ENCODE measurements around the gene FAM184A. TPM values are rescaled to one million over a fixed set of nuclear protein-coding genes. Genes with fewer than 3 reads are reported as not detected.

The FAM184A gene
- total and polyA plus RNA-seq, 2 of the 8 experiments (the other 6 are each of a cell fraction or from before 2014, with no cell fraction given): 6.3 to 11.3 TPM

DNA sequence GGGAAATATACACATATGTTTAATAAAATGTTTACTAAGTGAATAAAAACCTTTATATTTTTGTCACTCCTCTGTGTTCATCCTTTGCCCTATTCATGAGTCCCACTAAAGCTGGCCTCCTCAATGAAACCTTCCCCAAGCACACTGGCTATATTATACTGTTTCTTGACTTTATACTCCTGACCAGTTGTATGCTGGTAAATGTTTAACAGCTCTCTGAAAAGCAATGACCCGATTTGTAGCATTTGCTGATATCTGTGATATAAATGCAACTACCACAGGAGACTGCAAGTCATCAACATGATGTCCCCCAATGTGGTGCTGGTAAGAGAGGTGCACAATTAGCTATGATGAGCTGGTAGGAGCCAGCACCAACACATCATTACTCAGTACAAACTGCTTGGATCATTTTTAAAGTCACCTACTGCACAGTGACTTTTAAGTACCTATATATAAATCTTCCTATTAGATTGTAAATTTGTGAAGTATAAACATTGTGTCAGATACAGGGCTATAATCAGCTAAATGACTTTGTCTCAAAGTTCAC is 78.9 kb downstream of the FAM184A start:
- no peak overlapping the region for H2BK15ac ChIP-seq (ENCODE audit: low read length)
- no peak overlapping the region for H3K4me3 ChIP-seq (ENCODE audit: extremely low read depth in 1 of 4, insufficient read depth in 2 of 4, low read depth in 3 of 4, low read length in 4 of 4)
- no peak overlapping the region for H2BK120ac ChIP-seq (replicated peaks; ENCODE audit: low read depth, low read length)
- no peaks in the 10 kb centered on the region for H3K79me2 ChIP-seq (ENCODE audit: control insufficient read depth in 1 of 2, insufficient read depth in 2 of 2, low read length in 2 of 2)
- no peak overlapping the region for H4K8ac ChIP-seq (ENCODE audit: extremely low read depth, insufficient read depth, low read length)
- ChIA-PET CTCF (ENCODE audit: partially characterized antibody) (interaction anchor here (1.1 kb wide), 3 partner anchors 21 to 28 kb away, joined by 3 to 4 read pairs (median 3); no protein-coding TSS in a partner anchor), POLR2A (ENCODE audit: partially characterized antibody) (no interaction called here)
- no peak overlapping the region for H2BK20ac ChIP-seq (ENCODE audit: low read length)
- TF ChIP-seq, protein P1, sequence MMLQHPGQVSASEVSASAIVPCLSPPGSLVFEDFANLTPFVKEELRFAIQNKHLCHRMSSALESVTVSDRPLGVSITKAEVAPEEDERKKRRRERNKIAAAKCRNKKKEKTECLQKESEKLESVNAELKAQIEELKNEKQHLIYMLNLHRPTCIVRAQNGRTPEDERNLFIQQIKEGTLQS (IDR thresholded peaks at IDR 0.05; ENCODE audit: insufficient read depth, low read depth, low read length): no peak
- TF ChIP-seq TAF7 (optimal IDR thresholded peaks at IDR 0.05; ENCODE audit: borderline replicate concordance, low read depth, low read length) (no peak), BCL11A (IDR thresholded peaks at IDR 0.05; ENCODE audit: low read depth in 2 of 2, low read length in 2 of 2) (no peak), BACH1 (IDR thresholded peaks at IDR 0.05; ENCODE audit: low read length) (no peak), CBX8 (IDR thresholded peaks at IDR 0.05; ENCODE audit: borderline replicate concordance, low read depth, low read length) (no peak), TEAD4 (IDR thresholded peaks at IDR 0.05; ENCODE audit: low read depth, low read length) (no peak), SP1 (IDR thresholded peaks at IDR 0.05; ENCODE audit: low read depth, low read length) (no peak), JUND (IDR thresholded peaks at IDR 0.05; ENCODE audit: low read length) (no peak), SP4 (IDR thresholded peaks at IDR 0.05; ENCODE audit: low read length) (no peak), POU5F1 (IDR thresholded peaks at IDR 0.05; ENCODE audit: low read depth, low read length) (no peak), TBP (IDR thresholded peaks at IDR 0.05; ENCODE audit: low read depth, low read length) (no peak)
- no peak for FAIRE-seq
- H2AK5ac ChIP-seq (ENCODE audit: low read depth, low read length): no peak overlapping the region
- H3K9ac ChIP-seq (replicated peaks in 1 of 4; ENCODE audit: extremely low read depth in 1 of 4, low read depth in 3 of 4, low read length in 3 of 4): no peak overlapping the region
- no peak overlapping the region for H2BK12ac ChIP-seq (ENCODE audit: low read depth, low read length)
- no peaks in the 10 kb centered on the region for H3K36me3 ChIP-seq (ENCODE audit: control insufficient read depth in 2 of 4, insufficient read depth in 4 of 4, low read length in 3 of 4)
- H2AFZ ChIP-seq (ENCODE audit: low read length): no peak overlapping the region
- H3K9me3 ChIP-seq (ENCODE audit: insufficient read depth in 2 of 2, low read depth in 1 of 2, low read length in 1 of 2): no peaks in the 10 kb centered on the region
- no peak overlapping the region for H4K5ac ChIP-seq (ENCODE audit: insufficient read length, low read depth, low read length)
- no peaks in the 10 kb centered on the region for H3K27me3 ChIP-seq (replicated peaks in 1 of 4; ENCODE audit: control insufficient read depth in 3 of 4, extremely low read depth in 1 of 4, insufficient read depth in 3 of 4, low read length in 3 of 4)
- H3K4ac ChIP-seq (replicated peaks; ENCODE audit: insufficient read length, low read depth, low read length): no peak overlapping the region
- H3K79me1 ChIP-seq (ENCODE audit: low read depth, low read length): no peaks in the 10 kb centered on the region
- no peak overlapping the region for H3K4me2 ChIP-seq (ENCODE audit: insufficient read depth in 1 of 2, low read depth in 2 of 2, low read length in 2 of 2)
- H3K4me1 ChIP-seq (replicated peaks in 1 of 4; ENCODE audit: control insufficient read depth in 3 of 4, insufficient read depth in 4 of 4, low read length in 3 of 4): no peaks in the 10 kb centered on the region
- H3K27ac ChIP-seq (ENCODE audit: low read depth, low read length): no peak overlapping the region
- no peak overlapping the region for H4K91ac ChIP-seq (replicated peaks; ENCODE audit: insufficient read length, low read length)
- WGBS, 2 experiments (ENCODE audit: extremely low coverage in 1 of 2, insufficient coverage in 1 of 2, insufficient read length in 1 of 2, insufficient replicate concordance in 2 of 2, low coverage in 1 of 2, low lambda C conversion rate in 2 of 2, missing lambda C conversion rate in 1 of 2): 69% methylated on average over 1 of the region's 1 CpG; no CpG with 5 or more reads in 1 of the 2 experiments
- H2BK5ac ChIP-seq (ENCODE audit: low read depth, low read length): no peak overlapping the region
- H3K23ac ChIP-seq (ENCODE audit: insufficient read length): no peak overlapping the region
- no peak overlapping the region for H3K56ac ChIP-seq (replicated peaks; ENCODE audit: insufficient read length, low read depth, low read length)
- H3K14ac ChIP-seq (ENCODE audit: insufficient read length): no peak overlapping the region
- no peaks in the 10 kb centered on the region for H3K23me2 ChIP-seq (ENCODE audit: low read depth, low read length)
- no peaks in the 10 kb centered on the region for H4K20me1 ChIP-seq (replicated peaks in 1 of 2; ENCODE audit: control insufficient read depth in 1 of 2, insufficient read depth in 2 of 2, low read length in 2 of 2)
- DNase-seq (ENCODE audit: low read depth in 1 of 2, low spot score in 2 of 2): no peak
- no peak overlapping the region for H3K18ac ChIP-seq (ENCODE audit: extremely low read depth, low read length)
